Astrocyte (in vitro differentiated cells and primary cell): ENCODE measurements around the gene TNFSF11.

Source experiments
- CTCF ChIP-seq: IDR thresholded peaks from 2 replicates; pipeline ENCODE4 v1.5.1; 2011; ENCODE audit warnings: low read depth, mild to moderate bottlenecking, inconsistent platforms, low read length, moderate library complexity; ENCODE audit not compliant: insufficient read depth
- EZH2 ChIP-seq: IDR thresholded peaks from 2 replicates; pipeline ENCODE4 v1.6.1; 2012; ENCODE audit warnings: mild to moderate bottlenecking, low read length, inconsistent platforms; ENCODE audit not compliant: insufficient read depth

GRCh38 chr13:42592915-42593900, 19.3 kb downstream of the TNFSF11 start:
- TF ChIP-seq CTCF (no peak), EZH2 (no peak)
